Fibroblast of mammary gland (primary cell): ENCODE data around the gene PRPF31.

ENCODE experiments used
- DNase-seq: peaks from one replicate; pipeline ENCODE4 v3.0.0-alpha.2; 2010; ENCODE audit warnings: low read depth
- H3K4me3 ChIP-seq: 2 replicates; pipeline ENCODE4 v1.5.1; 2011; ENCODE audit warnings: low read depth, mild to moderate bottlenecking, low read length, moderate library complexity; ENCODE audit not compliant: control insufficient read depth
- TF ChIP-seq, protein P1 (sequence below): conservative IDR thresholded peaks from 2 replicates; pipeline ENCODE4 v1.5.1; 2011; ENCODE audit warnings: low read depth, low read length, inconsistent platforms; ENCODE audit not compliant: control insufficient read depth, insufficient read depth

Gene PRPF31

DNA sequence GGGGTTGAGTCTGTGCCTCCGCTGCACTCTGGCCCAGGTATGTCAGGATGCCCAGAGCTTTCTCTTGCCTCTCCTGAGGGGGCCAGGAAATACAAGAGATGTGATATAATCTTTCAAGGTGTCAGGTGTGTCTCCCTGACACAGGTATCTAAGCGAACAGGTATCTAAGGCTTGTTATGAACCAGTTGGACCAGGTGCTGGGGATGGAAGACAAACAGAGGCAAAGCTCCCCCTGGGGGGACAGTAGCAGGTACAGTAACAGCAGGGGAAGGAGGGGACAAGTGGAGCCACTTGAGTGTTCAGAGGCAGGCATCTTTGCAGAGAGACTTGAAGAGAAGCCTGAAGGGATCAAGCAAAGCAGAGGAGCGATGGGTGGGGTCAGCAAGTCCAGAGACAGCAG is 41.4 kb downstream of the PRPF31 start:
- no peak overlapping the region for H3K4me3 ChIP-seq
- DNase-seq, result no peak
- TF ChIP-seq, protein P1, sequence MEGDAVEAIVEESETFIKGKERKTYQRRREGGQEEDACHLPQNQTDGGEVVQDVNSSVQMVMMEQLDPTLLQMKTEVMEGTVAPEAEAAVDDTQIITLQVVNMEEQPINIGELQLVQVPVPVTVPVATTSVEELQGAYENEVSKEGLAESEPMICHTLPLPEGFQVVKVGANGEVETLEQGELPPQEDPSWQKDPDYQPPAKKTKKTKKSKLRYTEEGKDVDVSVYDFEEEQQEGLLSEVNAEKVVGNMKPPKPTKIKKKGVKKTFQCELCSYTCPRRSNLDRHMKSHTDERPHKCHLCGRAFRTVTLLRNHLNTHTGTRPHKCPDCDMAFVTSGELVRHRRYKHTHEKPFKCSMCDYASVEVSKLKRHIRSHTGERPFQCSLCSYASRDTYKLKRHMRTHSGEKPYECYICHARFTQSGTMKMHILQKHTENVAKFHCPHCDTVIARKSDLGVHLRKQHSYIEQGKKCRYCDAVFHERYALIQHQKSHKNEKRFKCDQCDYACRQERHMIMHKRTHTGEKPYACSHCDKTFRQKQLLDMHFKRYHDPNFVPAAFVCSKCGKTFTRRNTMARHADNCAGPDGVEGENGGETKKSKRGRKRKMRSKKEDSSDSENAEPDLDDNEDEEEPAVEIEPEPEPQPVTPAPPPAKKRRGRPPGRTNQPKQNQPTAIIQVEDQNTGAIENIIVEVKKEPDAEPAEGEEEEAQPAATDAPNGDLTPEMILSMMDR, result no peak

- H3K4me3 ChIP-seq, result peak overlapping the region; percentile 80
- TF ChIP-seq, protein P1, result no peak
- peak; percentile 47 for DNase-seq
These were observed 43.3 kb downstream of the PRPF31 start for GRCh38 chr19:54158812-54159351.

GRCh38 chr19:54159352-54160181 is 44.0 kb downstream of the PRPF31 start, which contains the start of gene LENG1:
LENG1 (minus strand) TSS chr19:54159721; CDS start chr19:54159695, 26 bp downstream.
- DNase-seq, result peak; percentile 100
- TF ChIP-seq, protein P1, result no peak
- peak within 1 kb of the TSS; percentile 80 for H3K4me3 ChIP-seq

DNA sequence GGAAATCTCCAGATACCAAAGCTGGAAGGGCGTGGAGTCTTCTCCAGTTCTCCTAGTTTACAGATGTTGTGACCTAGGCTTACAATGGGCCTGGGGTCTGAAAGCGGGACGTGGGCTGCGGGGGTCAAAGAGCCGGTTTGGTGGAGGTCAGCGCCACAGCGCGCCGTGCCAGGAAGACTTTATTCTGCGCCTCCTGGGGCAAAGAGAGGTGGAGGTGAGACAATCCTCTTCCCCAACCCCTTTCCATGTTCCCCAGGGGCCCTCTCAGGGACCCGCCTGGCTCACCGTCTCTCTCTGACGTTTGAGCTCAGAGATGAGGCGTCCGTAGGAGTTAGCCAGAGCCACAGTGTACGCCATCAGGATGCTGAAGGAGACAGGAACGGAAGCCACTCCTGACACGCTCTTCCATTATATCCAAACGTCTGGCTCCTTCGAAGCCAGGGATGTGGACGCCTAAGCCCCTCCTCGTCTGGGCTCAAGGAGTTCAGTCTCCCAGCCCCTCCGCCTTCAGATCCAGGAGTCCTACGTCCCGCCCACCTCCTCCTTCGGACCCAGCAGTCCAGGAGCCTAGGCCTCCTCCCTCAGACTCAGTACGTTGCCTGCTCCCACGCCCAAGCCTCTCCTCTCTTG is 44.7 kb downstream of the PRPF31 start:
- peak; percentile 43 for DNase-seq
- H3K4me3 ChIP-seq, result peak overlapping the region; percentile 63
- TF ChIP-seq, protein P1, result no peak

GRCh38 chr19:54160854-54161253 is 45.3 kb downstream of the PRPF31 start:
- H3K4me3 ChIP-seq, result peak overlapping the region; percentile 63
- TF ChIP-seq, protein P1, result no peak
- DNase-seq, result no peak

DNA sequence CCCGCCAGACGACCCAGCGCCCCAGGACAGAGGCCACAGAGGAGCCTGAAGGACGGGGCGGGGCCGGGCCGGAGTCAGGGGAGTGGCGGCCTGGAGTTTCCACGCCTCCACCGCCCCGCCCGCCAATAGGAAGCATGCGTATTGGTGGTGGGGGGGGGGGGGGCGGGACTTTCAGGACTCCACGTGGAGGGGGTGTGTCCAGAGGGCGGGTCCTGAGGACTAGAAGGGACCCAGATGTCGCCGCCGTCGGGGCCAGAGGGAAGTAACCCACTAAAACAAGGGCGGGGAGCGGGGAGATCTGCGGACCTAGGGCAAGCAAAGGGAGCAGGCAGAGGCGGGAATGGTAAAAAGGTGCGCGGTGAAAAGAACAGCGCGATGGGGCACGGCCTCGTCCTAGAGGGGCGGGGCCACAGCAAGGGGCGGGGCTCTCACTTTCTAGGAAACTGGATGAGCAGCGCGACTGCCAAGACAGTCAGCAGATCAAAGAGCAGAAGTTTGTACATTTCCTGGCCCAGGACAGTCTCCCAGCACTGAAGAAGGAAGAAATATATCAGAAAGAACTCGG is 46.8 kb downstream of the PRPF31 start:
- peak; percentile 77 for DNase-seq
- TF ChIP-seq, protein P1, result no peak
- H3K4me3 ChIP-seq, result peak overlapping the region; percentile 54
